Endodermal cell (in vitro differentiated cells): ENCODE measurements around the gene IDH2. TPM values are rescaled to one million over a fixed set of nuclear protein-coding genes. Genes with fewer than 3 reads are reported as not detected.

Experiments
- DNase-seq: peaks from one replicate; pipeline ENCODE4 v3.0.0-alpha.2; 2017
- H3K27ac ChIP-seq: 2 replicates; pipeline ENCODE4 v1.5.1; 2013; ENCODE audit warnings: mild to moderate bottlenecking, low read depth, low read length, moderate library complexity
- H3K27me3 ChIP-seq: 2 replicates; pipeline ENCODE4 v1.6.1; 2013; ENCODE audit warnings: mild to moderate bottlenecking, low read length, moderate library complexity; ENCODE audit not compliant: insufficient read depth, control insufficient read depth, poor library complexity, severe bottlenecking
- H3K36me3 ChIP-seq: 2 replicates; pipeline ENCODE4 v1.7.0; 2013; ENCODE audit warnings: mild to moderate bottlenecking, low read length, moderate library complexity; ENCODE audit not compliant: control insufficient read depth, insufficient read depth
- H3K4me1 ChIP-seq: one replicate; pipeline ENCODE4 v1.7.0; 2013; ENCODE audit warnings: low read length; ENCODE audit not compliant: control insufficient read depth, insufficient read depth
- H3K4me3 ChIP-seq: 2 replicates; pipeline ENCODE4 v1.5.1; 2013; ENCODE audit warnings: mild to moderate bottlenecking, low read length, moderate library complexity
- H3K9ac ChIP-seq: 2 replicates; pipeline ENCODE4 v1.6.1; 2013; ENCODE audit warnings: mild to moderate bottlenecking, low read length, moderate library complexity; ENCODE audit not compliant: poor library complexity, severe bottlenecking; ENCODE audit errors: extremely low read depth
- H3K9me3 ChIP-seq: 2 replicates; pipeline ENCODE4 v1.6.1; 2013; ENCODE audit warnings: mild to moderate bottlenecking, low read length, moderate library complexity; ENCODE audit not compliant: control insufficient read depth
- H3K27ac Mint-ChIP-seq: 2 replicates; pipeline ENCODE4 v1.8.0; 2020; ENCODE audit warnings: mixed read lengths
- H3K27me3 Mint-ChIP-seq: 2 replicates; pipeline ENCODE4 v1.8.0; 2021; ENCODE audit warnings: mild to moderate bottlenecking, mixed read lengths; ENCODE audit not compliant: insufficient read depth
- H3K36me3 Mint-ChIP-seq: 2 replicates; pipeline ENCODE4 v1.8.0; 2020; ENCODE audit warnings: low read depth, mixed read lengths
- H3K4me1 Mint-ChIP-seq: 2 replicates; pipeline ENCODE4 v1.8.0; 2020; ENCODE audit warnings: mixed read lengths
- H3K4me3 Mint-ChIP-seq: 2 replicates; pipeline ENCODE4 v1.8.0; 2020; ENCODE audit warnings: mild to moderate bottlenecking, moderate library complexity, mixed read lengths
- H3K9me3 Mint-ChIP-seq: 2 replicates; pipeline ENCODE4 v1.8.0; 2020; ENCODE audit warnings: mild to moderate bottlenecking, mixed read lengths
- CTCF ChIP-seq: fragments of 200-600 bp; sonication (generic); conservative IDR thresholded peaks from 2 replicates; pipeline ENCODE4 v1.5.0; 2021; ENCODE audit warnings: antibody characterized with exemption, mild to moderate bottlenecking
- WGBS, 2 experiments: methylation state at CpG; one replicate each; pipeline versions ENCODE4 v1.1.5 to v1.1.7; 2013; ENCODE audit warnings: missing lambda C conversion rate in 2 of 2, mixed read lengths in 1 of 2; ENCODE audit not compliant: insufficient coverage in 1 of 2, insufficient read length in 1 of 2; 5-methylcytosine and 5-hydroxymethylcytosine counted together
- total RNA-seq, 2 donors: library from RNA; stranded (reverse); fragmentation: NEBNext Ultra II Directional in 1 of 2; extraction: Animal tissue kit (Norgen Biotek cat#: 25700) in 1 of 2; gene quantifications; 2 replicates in 1 of 2; 3 replicates in 1 of 2; pipeline ENCODE4 v1.2.1, GENCODE V29; 2021

IDH2 gene
- total RNA-seq, 2 donors from 2014 or later, result 27.0 to 50.8 TPM

GRCh38 chr15:90106522-90107117, 4.4 kb upstream of the IDH2 start:
- peaks cover 5% of the 10 kb centered on the region for H3K4me1 Mint-ChIP-seq
- H3K27ac Mint-ChIP-seq, result no peak overlapping the region
- WGBS, 2 experiments, result 55 to 71% methylated on average over 4 to 7 of the region's 7 CpGs
- H3K36me3 ChIP-seq, result no peaks in the 10 kb centered on the region
- no peak overlapping the region for H3K27ac ChIP-seq
- no peak overlapping the region for H3K4me3 Mint-ChIP-seq
- no peaks in the 10 kb centered on the region for H3K9me3 ChIP-seq
- H3K4me3 ChIP-seq, result no peak overlapping the region
- peaks cover 25% of the 10 kb centered on the region for H3K27me3 ChIP-seq
- no peak overlapping the region for H3K9ac ChIP-seq
- DNase-seq, result no peak
- no peak for TF ChIP-seq CTCF
- H3K36me3 Mint-ChIP-seq, result no peaks in the 10 kb centered on the region
- no peaks in the 10 kb centered on the region for H3K4me1 ChIP-seq
- peaks cover 36% of the 10 kb centered on the region for H3K27me3 Mint-ChIP-seq
- H3K9me3 Mint-ChIP-seq, result no peaks in the 10 kb centered on the region

GRCh38 chr15:90105521-90105920, 3.3 kb upstream of the IDH2 start:
- peaks cover 46% of the 10 kb centered on the region for H3K27me3 Mint-ChIP-seq
- no peak for DNase-seq
- H3K4me1 Mint-ChIP-seq, result peaks cover 13% of the 10 kb centered on the region
- Histone ChIP-seq H3K27ac (no peak overlapping the region), H3K36me3 (no peaks in the 10 kb centered on the region), H3K9me3 (no peaks in the 10 kb centered on the region), H3K4me1 (peaks cover 2% of the 10 kb centered on the region), H3K4me3 (no peak overlapping the region), H3K9ac (no peak overlapping the region), H3K27me3 (peaks cover 32% of the 10 kb centered on the region)
- H3K4me3 Mint-ChIP-seq, result no peak overlapping the region
- H3K36me3 Mint-ChIP-seq, result no peaks in the 10 kb centered on the region
- H3K9me3 Mint-ChIP-seq, result no peaks in the 10 kb centered on the region
- TF ChIP-seq CTCF, result no peak
- H3K27ac Mint-ChIP-seq, result no peak overlapping the region
- 90 to 95% methylated on average over 6 to 7 of the region's 7 CpGs for whole genome bisulfite sequencing, 2 experiments

- peaks cover 16% of the 10 kb centered on the region for H3K4me1 Mint-ChIP-seq
- H3K27me3 Mint-ChIP-seq, result peaks cover 56% of the 10 kb centered on the region
- DNase-seq, result no peak
- no peaks in the 10 kb centered on the region for H3K36me3 Mint-ChIP-seq
- Histone ChIP-seq H3K36me3 (no peaks in the 10 kb centered on the region), H3K4me1 (peaks cover 2% of the 10 kb centered on the region), H3K27ac (no peak overlapping the region), H3K9ac (no peak overlapping the region), H3K9me3 (no peaks in the 10 kb centered on the region), H3K4me3 (no peak overlapping the region), H3K27me3 (peaks cover 37% of the 10 kb centered on the region)
- H3K4me3 Mint-ChIP-seq, result no peak overlapping the region
- no peaks in the 10 kb centered on the region for H3K9me3 Mint-ChIP-seq
- 86 to 88% methylated on average over 4 of the region's 4 CpGs for WGBS, 2 experiments
- no peak for TF ChIP-seq CTCF
- H3K27ac Mint-ChIP-seq, result no peak overlapping the region
Observed at GRCh38 chr15:90104551-90104950, 2.3 kb upstream of the IDH2 start.
